ENCODE data around the gene TMEM119.
A peak's percentile ranks its signal among the peaks of the same experiment; 100 is the strongest.
"Not testable (repeated sequence)": the region's sequence is repeated elsewhere in the genome, so short reads cannot be mapped to it uniquely, and the experiment has no call there.

TMEM119 gene

DNA sequence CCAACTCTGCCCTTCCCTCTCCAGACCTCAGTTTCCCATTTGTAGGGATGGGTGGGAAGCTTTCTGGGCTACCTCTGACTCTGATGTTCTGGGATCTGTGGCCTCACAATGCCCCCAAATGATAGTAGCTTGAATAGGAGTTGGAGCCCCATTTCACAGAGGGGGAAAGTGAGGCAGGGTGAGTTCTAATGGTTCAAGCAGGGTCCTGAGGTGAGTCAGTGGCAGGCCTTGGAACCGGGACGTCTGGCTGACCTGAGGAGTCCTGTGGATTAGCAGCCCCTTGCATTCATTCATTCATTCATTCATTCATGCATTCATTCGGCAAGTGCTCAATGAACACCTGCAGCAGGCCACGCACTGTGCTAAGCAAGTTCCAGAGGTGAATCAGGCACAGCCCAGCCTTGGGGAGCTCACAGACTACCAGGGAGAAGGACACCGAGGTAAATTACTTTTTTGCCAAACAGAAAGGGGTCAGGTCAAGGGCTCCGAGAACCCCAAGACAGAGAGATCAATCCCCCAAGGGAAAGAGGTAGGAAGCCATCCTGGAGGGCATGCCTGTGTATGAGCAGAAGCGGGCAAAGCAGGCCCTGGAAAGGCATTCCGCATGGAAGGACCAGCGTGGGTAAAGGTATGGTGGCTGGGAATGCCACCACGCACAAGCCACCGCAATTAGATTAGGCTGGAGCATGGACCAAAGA lies 818 bp upstream of the TMEM119 start:
- DNase-seq: no peak

- DNase-seq: no peak
Observed at GRCh38 chr12:108596854-108597558, 878 bp downstream of the TMEM119 start.

- DNase-seq: no peak
Observed at GRCh38 chr12:108595711-108596647, 1.9 kb downstream of the TMEM119 start.

DNA sequence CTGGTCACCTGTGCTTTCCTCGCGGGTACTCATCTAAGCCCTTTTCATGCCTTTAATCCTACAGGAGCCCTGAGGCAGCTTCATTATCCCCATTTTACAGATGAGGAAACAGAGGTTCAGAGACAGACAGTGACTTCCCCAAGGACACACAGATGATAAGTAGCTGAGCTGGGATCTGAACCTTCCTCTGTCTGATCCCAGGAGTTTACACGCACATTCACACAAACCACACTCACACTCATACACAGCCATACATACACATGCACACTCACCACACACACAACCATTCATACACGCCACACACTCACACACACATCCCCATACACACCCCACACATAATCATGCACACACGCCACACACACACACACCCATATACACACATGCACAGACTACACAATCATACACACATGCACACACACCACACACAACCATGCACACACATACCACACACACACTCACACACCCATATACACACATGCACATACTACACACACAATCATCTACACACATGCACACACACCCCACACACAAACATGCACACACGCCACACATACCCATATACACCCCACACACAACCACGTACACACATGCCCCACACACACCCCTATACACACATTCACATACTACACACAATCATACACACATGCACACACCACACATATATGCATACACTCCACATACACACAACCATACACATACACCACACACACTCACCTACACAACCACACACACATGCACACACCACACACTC lies 2.7 kb downstream of the TMEM119 start:
- no peak for DNase-seq

DNA sequence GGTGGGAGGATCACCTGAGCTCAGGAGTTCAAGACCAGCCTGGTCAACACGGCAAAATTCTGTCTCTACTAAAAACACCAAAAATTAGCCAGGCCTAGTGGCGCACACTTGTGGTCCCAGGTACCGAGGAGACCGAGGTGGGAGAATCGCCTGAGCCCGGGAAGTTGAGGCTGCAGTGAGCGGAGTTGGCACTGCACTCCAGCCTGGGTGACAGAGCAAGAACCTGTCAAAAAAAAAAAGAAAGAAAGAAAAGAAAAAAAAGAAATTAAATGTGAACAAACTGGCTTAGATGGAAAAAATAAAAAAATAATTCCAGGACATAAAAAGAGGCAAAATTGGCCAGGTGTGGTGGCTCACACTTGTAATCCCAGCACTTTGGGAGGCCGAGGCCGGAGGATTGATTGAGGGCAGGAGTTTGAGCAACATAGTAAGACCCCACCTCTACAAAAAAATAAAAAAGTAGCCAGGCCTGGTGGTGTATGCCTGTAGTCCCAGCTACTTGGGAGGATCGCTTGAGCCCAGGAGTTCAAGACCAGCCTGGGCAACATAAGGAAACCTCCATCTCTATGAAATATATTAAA lies 3.5 kb downstream of the TMEM119 start:
- no peak for DNase-seq

DNA sequence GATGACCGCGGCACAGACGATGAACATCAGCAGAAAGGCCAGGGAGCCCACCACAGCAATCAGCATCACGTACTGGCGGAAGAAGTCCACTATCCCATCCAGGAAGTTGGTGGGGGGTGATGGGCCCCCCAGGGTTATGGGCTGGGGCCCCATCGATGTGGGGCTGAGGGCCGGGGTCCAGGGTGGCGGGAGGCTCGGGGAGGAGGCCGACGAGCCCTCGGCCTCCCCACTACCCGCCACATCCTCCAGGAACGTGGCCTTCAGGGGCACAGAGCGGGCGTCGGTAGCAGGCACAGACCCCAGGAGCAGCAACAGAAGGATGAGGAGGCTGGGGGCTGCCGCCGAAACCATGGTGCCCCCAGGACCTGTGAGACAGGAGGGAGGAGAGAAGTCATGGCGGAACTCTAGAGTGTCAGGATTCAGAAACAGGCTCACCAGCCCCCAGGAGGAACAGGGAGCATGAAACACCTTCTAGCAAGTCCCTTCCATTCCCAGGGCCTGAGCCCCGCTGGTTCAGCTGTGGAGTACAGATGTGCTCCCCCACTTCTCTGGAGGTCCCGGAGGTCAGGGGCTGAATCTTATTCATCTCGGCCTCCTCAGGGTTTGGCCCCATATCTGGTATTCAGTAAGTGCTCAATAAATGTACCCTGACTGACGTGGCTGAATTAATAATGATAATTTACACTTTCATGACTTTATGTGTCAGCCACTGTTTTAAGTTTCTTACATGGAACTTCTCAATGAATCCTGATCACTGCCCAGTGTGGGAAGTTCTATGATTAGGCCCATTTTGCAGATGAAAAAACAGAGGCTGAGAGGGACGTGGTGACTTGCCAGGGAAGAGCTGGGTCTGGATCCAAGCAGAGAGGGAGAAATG lies 5.6 kb downstream of the TMEM119 start:
- DNase-seq: no peak

GRCh38 chr12:108591267-108591980 lies 6.5 kb downstream of the TMEM119 start:
- DNase-seq: no peak

GRCh38 chr12:108590463-108590862 lies 7.4 kb downstream of the TMEM119 start:
- not testable (repeated sequence) for DNase-seq

DNA sequence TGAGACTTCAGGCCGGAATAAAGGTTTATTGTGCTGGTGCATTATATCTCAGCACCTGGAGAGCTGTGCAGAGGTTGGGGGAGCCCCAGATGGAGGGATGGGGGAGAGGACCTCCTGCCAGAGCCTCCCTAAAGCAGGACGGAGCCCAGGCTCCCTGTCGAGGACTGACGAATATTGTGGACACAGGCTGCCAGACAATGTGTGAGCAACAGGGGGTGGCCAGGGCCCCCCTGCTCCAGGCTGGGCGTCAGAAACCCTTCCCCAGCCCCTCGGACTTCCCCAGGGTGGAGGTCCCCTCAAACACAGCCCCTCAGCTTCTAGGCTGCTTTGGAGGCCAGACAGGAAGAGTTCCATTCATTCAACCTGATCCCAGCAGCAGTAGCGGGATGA lies 8.0 kb downstream of the TMEM119 start:
- DNase-seq: no peak

DNA sequence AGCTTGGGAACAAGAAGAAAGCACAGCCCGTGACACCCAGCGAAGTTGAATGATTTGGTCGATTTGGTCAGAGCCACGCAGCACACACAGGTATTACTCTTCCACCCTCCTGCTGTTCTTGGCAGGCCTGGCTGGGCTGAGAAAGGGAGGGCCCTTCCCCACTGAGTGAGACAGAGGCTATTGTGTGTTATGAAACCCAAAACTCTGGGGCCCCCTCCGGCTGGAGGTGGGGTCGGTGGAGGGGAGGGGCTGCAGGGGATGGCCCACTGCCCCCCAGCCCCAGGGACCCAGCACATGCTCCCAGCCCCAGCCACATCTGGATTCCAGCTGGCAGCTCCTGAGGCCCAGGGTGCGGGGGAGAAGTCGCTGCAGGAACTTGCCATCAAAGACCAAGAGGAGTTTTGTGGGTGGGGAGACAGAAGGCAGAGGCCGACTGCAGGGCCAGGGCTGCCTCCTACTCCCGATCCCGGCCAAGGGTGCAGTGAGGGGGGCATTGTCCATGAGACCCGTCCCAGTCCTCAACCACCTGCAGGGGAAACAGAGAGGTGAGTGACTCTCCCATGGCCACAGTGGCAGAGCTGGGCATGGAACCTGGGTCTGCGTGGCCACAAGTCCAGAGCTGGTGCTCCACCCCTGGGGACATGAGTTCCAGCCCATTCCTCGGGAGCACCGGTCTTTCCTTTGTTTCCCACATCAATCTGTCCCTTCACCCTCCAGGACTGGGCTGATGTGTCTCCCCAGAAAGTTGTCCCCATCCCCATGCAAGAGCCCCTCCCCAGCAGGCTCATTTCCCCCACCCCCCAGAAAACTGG lies 8.7 kb downstream of the TMEM119 start:
- peak; percentile 31 to 63 for DNase-seq

DNA sequence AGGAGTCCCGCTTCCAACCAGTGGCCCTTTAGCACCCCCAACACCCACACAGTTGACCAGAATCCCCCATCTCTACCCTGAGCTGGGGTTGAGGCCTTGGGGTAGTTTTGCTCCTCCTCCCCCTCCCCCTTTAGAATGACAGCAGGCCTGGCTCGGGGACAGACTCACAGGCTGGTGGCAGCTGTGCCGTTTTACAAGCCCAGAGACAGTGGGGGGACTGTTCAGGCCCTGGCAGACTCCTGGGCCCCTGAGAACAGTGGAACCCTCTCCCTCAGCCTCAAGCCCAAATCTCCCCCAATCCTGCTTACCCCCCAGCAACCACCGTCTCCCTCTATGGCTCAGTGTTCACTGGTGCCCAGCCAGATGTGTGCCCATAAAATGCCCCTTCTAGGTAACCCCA lies 10.1 kb downstream of the TMEM119 start:
- no peak for DNase-seq

DNA sequence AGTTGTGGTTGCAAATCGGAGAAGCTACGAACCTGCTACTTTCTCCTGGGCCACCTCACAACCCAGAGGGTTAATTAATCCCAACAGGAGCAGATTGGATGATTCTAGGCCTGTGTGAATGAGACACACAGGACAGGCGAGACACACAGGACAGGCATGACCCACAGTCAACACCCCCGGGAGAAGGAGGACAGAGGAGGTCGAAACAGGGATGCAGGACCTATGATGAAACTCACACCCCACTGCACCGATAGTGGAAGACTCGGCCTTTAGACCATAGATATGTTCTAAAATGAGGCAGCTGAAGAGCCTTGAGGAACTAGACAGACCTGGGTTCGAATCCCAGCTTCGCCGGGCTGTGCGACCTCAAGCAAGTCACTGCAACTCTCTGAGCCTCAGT lies 11.6 kb downstream of the TMEM119 start:
- no peak for DNase-seq

DNA sequence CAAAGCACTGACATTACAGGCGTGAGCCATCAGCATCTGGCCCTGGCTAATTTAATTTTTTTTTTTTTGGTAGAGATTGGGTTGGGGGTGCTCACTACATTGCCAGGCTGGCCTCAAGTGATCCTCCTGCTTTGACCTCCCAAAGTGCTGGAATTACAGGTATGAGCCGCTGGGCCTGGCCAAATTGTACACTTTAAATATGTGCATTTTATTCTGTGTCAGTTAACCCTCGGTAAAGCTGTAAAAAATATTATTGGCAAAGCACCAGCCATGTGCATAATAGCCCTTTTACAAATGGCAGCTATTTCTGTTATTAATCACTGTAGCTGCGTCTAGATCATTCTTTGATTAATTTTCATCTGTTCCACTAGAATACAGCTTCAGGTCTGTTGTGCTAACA lies 12.0 kb downstream of the TMEM119 start:
- no peak for DNase-seq

DNA sequence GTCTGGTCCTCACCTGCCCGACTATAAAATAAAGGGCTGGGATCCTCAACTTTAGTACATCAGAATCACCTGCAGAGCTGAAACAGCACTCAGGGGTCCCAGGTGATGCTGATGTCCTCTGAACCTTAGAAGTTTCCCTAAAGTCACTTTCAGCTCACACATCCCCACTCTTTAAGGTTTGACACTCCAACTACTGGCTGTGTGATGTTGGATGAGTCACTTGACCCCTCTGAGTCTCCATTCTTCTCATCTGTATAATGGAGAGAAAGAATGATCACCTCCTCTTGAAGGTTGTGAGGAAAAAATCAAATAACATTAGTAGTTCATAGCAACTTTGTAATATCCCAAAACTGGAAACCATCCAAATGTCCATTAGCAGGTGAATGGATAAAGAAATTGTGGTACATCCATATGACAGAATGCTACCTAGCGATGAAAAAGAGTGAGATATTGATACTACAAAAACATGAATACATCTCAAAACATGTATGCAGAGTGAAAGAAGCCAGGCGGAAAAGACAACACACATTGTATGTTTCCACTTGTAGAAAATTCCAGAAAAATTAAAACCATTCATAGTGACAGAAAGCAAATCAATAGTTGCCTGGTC lies 13.3 kb downstream of the TMEM119 start:
- no peak for DNase-seq

- DNase-seq: peak in 1 of 2 experiments; percentile 29
Observed at GRCh38 chr12:108583991-108584390, 13.9 kb downstream of the TMEM119 start.

DNA sequence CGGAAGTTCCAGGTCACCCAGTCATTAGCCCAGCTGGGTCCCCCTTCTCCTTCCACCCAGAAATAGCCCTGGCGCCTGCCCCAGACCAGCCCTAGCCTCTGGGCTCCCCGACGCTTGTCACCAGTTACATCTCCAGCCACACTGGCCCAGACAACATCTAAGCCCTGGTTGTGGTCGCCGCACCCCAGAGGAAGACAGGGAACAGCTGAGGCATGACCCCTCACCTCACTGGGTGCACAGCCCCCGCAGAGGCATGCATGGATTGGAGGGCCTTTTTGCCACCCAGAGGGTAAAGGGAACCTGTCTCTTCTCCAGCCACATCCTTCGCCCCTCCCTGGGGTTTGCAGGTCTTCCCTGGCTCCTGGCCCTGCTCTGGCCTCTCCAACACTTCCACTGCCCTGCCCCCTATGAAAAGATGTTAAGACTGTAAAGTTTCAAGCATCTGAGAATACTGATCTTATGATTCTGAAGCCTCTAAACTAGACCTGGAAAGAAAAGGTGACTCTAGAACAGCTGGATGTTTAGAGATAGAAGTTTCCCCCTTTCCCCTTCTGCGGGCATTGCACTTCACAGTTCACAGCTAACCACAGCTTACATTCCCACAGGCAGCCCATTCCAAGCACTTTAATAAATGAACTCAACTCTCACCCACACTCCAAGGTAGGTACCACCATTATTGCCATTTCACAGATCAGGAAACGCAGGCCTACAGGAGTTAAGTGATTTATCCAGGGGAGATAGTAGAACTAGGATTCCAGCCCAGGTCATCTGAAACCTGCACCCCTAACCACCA lies 14.7 kb downstream of the TMEM119 start:
- no peak for DNase-seq

- no peak for DNase-seq
Observed at GRCh38 chr12:108582509-108582908, 15.4 kb downstream of the TMEM119 start.
